ENCODE results near the gene TBC1D3K. TPM values are rescaled to one million over a fixed set of nuclear protein-coding genes. Genes with fewer than 3 reads are reported as not detected.
"Not testable (repeated sequence)": the region's sequence is repeated elsewhere in the genome, so short reads cannot be mapped to it uniquely, and the experiment has no call there.

The TBC1D3K gene
- not detected for polyA plus RNA-seq (2012; ENCODE audit: missing spikeins)

- not testable (repeated sequence) for DNase-seq (ENCODE audit: insufficient read length); FAIRE-seq
Observed at GRCh38 chr17:37924115-37924514, at the start of gene TBC1D3K. Gene TBC1D3K, plus strand, starts transcription at chr17:37924415. Its CDS starts 1,585 bp downstream, at chr17:37926000.

GRCh38 chr17:37884516-37884915 is 39.7 kb upstream of the TBC1D3K start:
- DNase-seq (ENCODE audit: insufficient read length) = no peak
- TF ChIP-seq POLR2AphosphoS5 (IDR thresholded peaks at IDR 0.05; ENCODE audit: low read depth, low read length) = no peak
- TF ChIP-seq TAF1 (IDR thresholded peaks at IDR 0.05; ENCODE audit: borderline replicate concordance, low read depth, low read length) = no peak
- no peak for TF ChIP-seq POLR2A (IDR thresholded peaks at IDR 0.05; ENCODE audit: low read depth, low read length)
- FAIRE-seq = no peak

GRCh38 chr17:37885136-37885535 is 39.1 kb upstream of the TBC1D3K start:
- TF ChIP-seq POLR2A (IDR thresholded peaks at IDR 0.05; ENCODE audit: low read depth, low read length) (no peak), POLR2AphosphoS5 (IDR thresholded peaks at IDR 0.05; ENCODE audit: low read depth, low read length) (no peak), TAF1 (IDR thresholded peaks at IDR 0.05; ENCODE audit: borderline replicate concordance, low read depth, low read length) (no peak)
- FAIRE-seq = no peak
- DNase-seq (ENCODE audit: insufficient read length) = no peak

GRCh38 chr17:37888881-37889280 is 35.3 kb upstream of the TBC1D3K start:
- no peak for TF ChIP-seq TAF1 (IDR thresholded peaks at IDR 0.05; ENCODE audit: borderline replicate concordance, low read depth, low read length)
- TF ChIP-seq POLR2AphosphoS5 (IDR thresholded peaks at IDR 0.05; ENCODE audit: low read depth, low read length) = no peak
- TF ChIP-seq POLR2A (IDR thresholded peaks at IDR 0.05; ENCODE audit: low read depth, low read length) = no peak
- FAIRE-seq (no peak), DNase-seq (ENCODE audit: insufficient read length) (no peak)

GRCh38 chr17:37896961-37897360 is 27.3 kb upstream of the TBC1D3K start:
- DNase-seq (ENCODE audit: insufficient read length); FAIRE-seq: not testable (repeated sequence)

Data from GM12892 (cell line).